ENCODE results near the gene PDLIM1. TPM values are rescaled to one million over a fixed set of nuclear protein-coding genes. Genes with fewer than 3 reads are reported as not detected.

Gene PDLIM1, protein sequence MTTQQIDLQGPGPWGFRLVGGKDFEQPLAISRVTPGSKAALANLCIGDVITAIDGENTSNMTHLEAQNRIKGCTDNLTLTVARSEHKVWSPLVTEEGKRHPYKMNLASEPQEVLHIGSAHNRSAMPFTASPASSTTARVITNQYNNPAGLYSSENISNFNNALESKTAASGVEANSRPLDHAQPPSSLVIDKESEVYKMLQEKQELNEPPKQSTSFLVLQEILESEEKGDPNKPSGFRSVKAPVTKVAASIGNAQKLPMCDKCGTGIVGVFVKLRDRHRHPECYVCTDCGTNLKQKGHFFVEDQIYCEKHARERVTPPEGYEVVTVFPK
- 148 and 178 TPM in 2 replicates for total RNA-seq

GRCh38 chr10:95290461-95291364 lies at the start of gene PDLIM1:
TSS of gene PDLIM1 (minus strand) at chr10:95291003. CDS start at chr10:95290915, 88 bp downstream.

DNA sequence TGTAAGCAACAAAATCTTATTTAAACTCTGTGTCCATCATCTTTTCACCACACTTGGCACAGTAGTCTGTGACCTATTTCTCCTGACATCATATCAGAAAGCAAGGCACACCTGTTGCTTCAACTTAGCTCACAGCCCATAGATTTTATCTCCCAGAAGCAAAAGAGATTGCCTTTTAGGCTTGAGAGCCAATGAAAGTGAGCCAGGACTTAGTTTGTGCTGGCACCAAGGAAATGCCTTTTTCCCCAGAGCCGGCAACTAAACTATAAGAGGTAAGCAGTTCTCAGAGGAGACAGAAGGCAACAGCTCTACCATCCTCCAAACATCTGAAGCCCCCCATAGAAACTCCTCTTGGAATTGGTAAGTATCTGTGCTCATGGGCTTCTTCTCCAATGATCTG lies 96.9 kb downstream of the PDLIM1 start, which contains the start of gene ACSM6:
TSS of gene ACSM6 (plus strand) at position 295 of the 400 bp plus-strand sequence. CDS start 248 bp downstream, outside the sequence.

Other genes with a start within 250 kb of the PDLIM1 start
- 0.14 TPM in 1 of 2 replicates, not detected in the other for gene CYP2C8, start 221.5 kb downstream of the PDLIM1 start, total RNA-seq
- not detected in 2 replicates for gene ACSM6, start 96.8 kb downstream of the PDLIM1 start, total RNA-seq

Data from airway epithelial cell (primary cell).